Glutamatergic neuron (in vitro differentiated cells): ENCODE data around the gene NPFFR1. TPM values are rescaled to one million over a fixed set of nuclear protein-coding genes. Genes with fewer than 3 reads are reported as not detected.

Experiments
- DNase-seq: peaks from one replicate; pipeline ENCODE4 v3.0.0; 2022
- H3K27ac Mint-ChIP-seq: one replicate; pipeline ENCODE4 v1.8.0; 2020; ENCODE audit warnings: mild to moderate bottlenecking, mixed read lengths, inconsistent platforms; ENCODE audit not compliant: unreplicated experiment
- H3K27me3 Mint-ChIP-seq: one replicate; pipeline ENCODE4 v1.8.0; 2020; ENCODE audit warnings: mild to moderate bottlenecking, moderate library complexity, mixed read lengths, inconsistent platforms; ENCODE audit not compliant: unreplicated experiment
- H3K36me3 Mint-ChIP-seq: one replicate; pipeline ENCODE4 v1.8.0; 2020; ENCODE audit warnings: mild to moderate bottlenecking, mixed read lengths, inconsistent platforms; ENCODE audit not compliant: unreplicated experiment
- H3K4me1 Mint-ChIP-seq: one replicate; pipeline ENCODE4 v1.8.0; 2020; ENCODE audit warnings: mild to moderate bottlenecking, low read depth, mixed read lengths, inconsistent platforms; ENCODE audit not compliant: unreplicated experiment
- H3K4me3 Mint-ChIP-seq: one replicate; pipeline ENCODE4 v1.8.0; 2020; ENCODE audit warnings: mild to moderate bottlenecking, mixed read lengths, inconsistent platforms; ENCODE audit not compliant: unreplicated experiment
- H3K9me3 Mint-ChIP-seq: one replicate; pipeline ENCODE4 v1.8.0; 2020; ENCODE audit warnings: mild to moderate bottlenecking, moderate library complexity, mixed read lengths, inconsistent platforms; ENCODE audit not compliant: unreplicated experiment
- CTCF ChIP-seq: fragments of 200-600 bp; sonication (generic); IDR thresholded peaks from one replicate; pipeline ENCODE4 v1.5.0; 2021; ENCODE audit not compliant: partially characterized antibody, unreplicated experiment
- total RNA-seq: library from RNA; stranded (reverse); fragmentation: NEBNext Ultra II Directional; extraction: Animal tissue kit (Norgen Biotek cat#: 25700); gene quantifications from one replicate; pipeline ENCODE4 v1.2.1, GENCODE V29; 2021; ENCODE audit not compliant: unreplicated experiment

NPFFR1 gene
- total RNA-seq, 1 donor from 2014 or later: not detected

GRCh38 chr10:70297224-70297623 is 13.4 kb upstream of the NPFFR1 start:
- H3K4me3 Mint-ChIP-seq: no peak overlapping the region
- H3K36me3 Mint-ChIP-seq: no peaks in the 10 kb centered on the region
- peaks cover 1% of the 10 kb centered on the region for H3K27me3 Mint-ChIP-seq
- H3K27ac Mint-ChIP-seq: no peak overlapping the region
- H3K9me3 Mint-ChIP-seq: peaks cover 3% of the 10 kb centered on the region
- no peak for TF ChIP-seq CTCF
- H3K4me1 Mint-ChIP-seq: no peaks in the 10 kb centered on the region
- no peak for DNase-seq

GRCh38 chr10:70296406-70296899 is 12.6 kb upstream of the NPFFR1 start:
- no peak for TF ChIP-seq CTCF
- H3K9me3 Mint-ChIP-seq: peaks cover 3% of the 10 kb centered on the region
- H3K4me1 Mint-ChIP-seq: no peaks in the 10 kb centered on the region
- DNase-seq: no peak
- no peaks in the 10 kb centered on the region for H3K36me3 Mint-ChIP-seq
- H3K27me3 Mint-ChIP-seq: peaks cover 1% of the 10 kb centered on the region
- no peak overlapping the region for H3K27ac Mint-ChIP-seq
- H3K4me3 Mint-ChIP-seq: no peak overlapping the region

- no peak overlapping the region for H3K27ac Mint-ChIP-seq
- peaks cover 1% of the 10 kb centered on the region for H3K27me3 Mint-ChIP-seq
- no peaks in the 10 kb centered on the region for H3K36me3 Mint-ChIP-seq
- no peak for TF ChIP-seq CTCF
- H3K4me1 Mint-ChIP-seq: no peaks in the 10 kb centered on the region
- DNase-seq: no peak
- peaks cover 1% of the 10 kb centered on the region for H3K9me3 Mint-ChIP-seq
- no peak overlapping the region for H3K4me3 Mint-ChIP-seq
Measured at GRCh38 chr10:70295926-70296325, 12.1 kb upstream of the NPFFR1 start.

GRCh38 chr10:70295321-70295720 is 11.5 kb upstream of the NPFFR1 start:
- H3K4me1 Mint-ChIP-seq: no peaks in the 10 kb centered on the region
- H3K36me3 Mint-ChIP-seq: no peaks in the 10 kb centered on the region
- H3K9me3 Mint-ChIP-seq: peaks cover 1% of the 10 kb centered on the region
- TF ChIP-seq CTCF: no peak
- DNase-seq: no peak
- no peak overlapping the region for H3K27ac Mint-ChIP-seq
- peaks cover 1% of the 10 kb centered on the region for H3K27me3 Mint-ChIP-seq
- H3K4me3 Mint-ChIP-seq: no peak overlapping the region

- H3K27ac Mint-ChIP-seq: no peak overlapping the region
- TF ChIP-seq CTCF: no peak
- DNase-seq: no peak
Measured at GRCh38 chr10:70293169-70293843, 9.5 kb upstream of the NPFFR1 start.

More at GRCh38 chr10:70293169-70293843, 9.5 kb upstream of the NPFFR1 start:
- Mint-ChIP-seq H3K9me3 (peaks cover 1% of the 10 kb centered on the region), H3K4me1 (no peaks in the 10 kb centered on the region), H3K36me3 (no peaks in the 10 kb centered on the region), H3K4me3 (no peak overlapping the region), H3K27me3 (peaks cover 1% of the 10 kb centered on the region)
